ENCODE data around the gene UBXN11.

- TF ChIP-seq CTCF (IDR thresholded peaks at IDR 0.05) (no peak), POLR2A (IDR thresholded peaks at IDR 0.05) (no peak), POLR2AphosphoS5 (IDR thresholded peaks at IDR 0.05) (no peak), EP300 (IDR thresholded peaks at IDR 0.05; ENCODE audit: low read depth) (no peak)
These were observed 49.2 kb downstream of the UBXN11 start for GRCh38 chr1:26257222-26257621.
